ENCODE data around the gene B4GALNT3.

DNA sequence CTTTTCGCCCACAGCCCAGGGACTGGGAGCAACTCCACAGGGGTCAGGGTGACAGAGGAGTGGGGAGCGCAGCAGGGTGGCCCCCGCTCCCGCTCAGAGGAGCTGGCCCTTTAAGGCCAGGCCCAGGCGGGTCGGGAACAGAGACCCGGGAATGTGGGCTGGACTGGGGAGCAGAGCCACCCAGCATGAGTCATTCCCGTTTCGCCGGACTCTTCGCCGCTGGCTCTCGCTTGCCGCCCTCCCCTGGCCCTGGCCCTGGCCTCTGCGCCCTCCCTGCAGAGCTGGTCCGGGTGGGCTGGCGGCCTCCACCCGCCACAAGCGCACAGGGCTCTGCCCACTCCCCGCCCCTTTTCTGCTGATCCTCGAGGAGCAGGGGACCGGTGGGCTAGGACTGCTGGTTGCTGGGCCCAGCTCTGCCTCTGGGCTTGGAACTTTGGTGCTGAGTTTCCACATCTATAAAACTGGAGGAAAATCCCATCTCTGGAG is 110.7 kb downstream of the B4GALNT3 start:
- no peak for TF ChIP-seq SIN3A (IDR thresholded peaks at IDR 0.05; ENCODE audit: borderline replicate concordance, insufficient read depth, low read length)
- TF ChIP-seq, protein P1, sequence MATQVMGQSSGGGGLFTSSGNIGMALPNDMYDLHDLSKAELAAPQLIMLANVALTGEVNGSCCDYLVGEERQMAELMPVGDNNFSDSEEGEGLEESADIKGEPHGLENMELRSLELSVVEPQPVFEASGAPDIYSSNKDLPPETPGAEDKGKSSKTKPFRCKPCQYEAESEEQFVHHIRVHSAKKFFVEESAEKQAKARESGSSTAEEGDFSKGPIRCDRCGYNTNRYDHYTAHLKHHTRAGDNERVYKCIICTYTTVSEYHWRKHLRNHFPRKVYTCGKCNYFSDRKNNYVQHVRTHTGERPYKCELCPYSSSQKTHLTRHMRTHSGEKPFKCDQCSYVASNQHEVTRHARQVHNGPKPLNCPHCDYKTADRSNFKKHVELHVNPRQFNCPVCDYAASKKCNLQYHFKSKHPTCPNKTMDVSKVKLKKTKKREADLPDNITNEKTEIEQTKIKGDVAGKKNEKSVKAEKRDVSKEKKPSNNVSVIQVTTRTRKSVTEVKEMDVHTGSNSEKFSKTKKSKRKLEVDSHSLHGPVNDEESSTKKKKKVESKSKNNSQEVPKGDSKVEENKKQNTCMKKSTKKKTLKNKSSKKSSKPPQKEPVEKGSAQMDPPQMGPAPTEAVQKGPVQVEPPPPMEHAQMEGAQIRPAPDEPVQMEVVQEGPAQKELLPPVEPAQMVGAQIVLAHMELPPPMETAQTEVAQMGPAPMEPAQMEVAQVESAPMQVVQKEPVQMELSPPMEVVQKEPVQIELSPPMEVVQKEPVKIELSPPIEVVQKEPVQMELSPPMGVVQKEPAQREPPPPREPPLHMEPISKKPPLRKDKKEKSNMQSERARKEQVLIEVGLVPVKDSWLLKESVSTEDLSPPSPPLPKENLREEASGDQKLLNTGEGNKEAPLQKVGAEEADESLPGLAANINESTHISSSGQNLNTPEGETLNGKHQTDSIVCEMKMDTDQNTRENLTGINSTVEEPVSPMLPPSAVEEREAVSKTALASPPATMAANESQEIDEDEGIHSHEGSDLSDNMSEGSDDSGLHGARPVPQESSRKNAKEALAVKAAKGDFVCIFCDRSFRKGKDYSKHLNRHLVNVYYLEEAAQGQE (IDR thresholded peaks at IDR 0.05; ENCODE audit: insufficient read depth in 1 of 2, low read depth in 2 of 2, low read length in 2 of 2): no peak
- no peak; the same call in 1 of the 2 replicates for TF ChIP-seq POLR2AphosphoS5 (IDR thresholded peaks at IDR 0.05; ENCODE audit: low read depth, low read length)
- TF ChIP-seq FOXP2 (optimal IDR thresholded peaks at IDR 0.05; ENCODE audit: borderline replicate concordance, extremely low read depth, extremely low read length, insufficient read depth): no peak

Data from PFSK-1 (cell line).